HepG2 (cell line): Measurements from ENCODE around the gene SH3TC2. TPM values are rescaled to one million over a fixed set of nuclear protein-coding genes. Genes with fewer than 3 reads are reported as not detected.

ENCODE experiments used
- ATAC-seq: fragments of 200-7000 bp; cut with Tn5 transposase; 3 replicates; pipeline ENCODE4 v1.9.1; 2020; ENCODE audit warnings: mild to moderate bottlenecking, moderate library complexity
- BruUV-seq: library from RNA; stranded (reverse); fragments of 400-500 nt; replicated peaks from 2 replicates; lab custom pipeline; 2021; lab: Mats Ljungman, UMichigan
- CTCF ChIA-PET: fragments of 300-600 bp; formaldehyde crosslinking; extraction: SDS; loops from one replicate; lab custom pipeline; 2021; ENCODE audit warnings: low total read pairs, inconsistent platforms, low intra/inter-chr PET ratio; lab: Yijun Ruan, JAX
- POLR2A ChIA-PET: fragments of 350-600 bp; sonication (Branson Sonifier 250); formaldehyde crosslinking; loops from one replicate; lab custom pipeline; 2020; ENCODE audit warnings: antibody characterized with exemption, inconsistent platforms; lab: Yijun Ruan, JAX
- DNase-seq: peaks from one replicate; pipeline ENCODE4 v3.0.0-alpha.2; 2015; ENCODE audit warnings: low spot score
- FAIRE-seq: peaks from 3 replicates; lab custom pipeline; 2011; peaks lifted over from hg19 to GRCh38; lab: Jason Lieb, UNC
- H2AFZ ChIP-seq: one replicate; pipeline ENCODE4 v1.6.1; 2011; ENCODE audit warnings: low read length, inconsistent platforms
- H3K27ac ChIP-seq: fragments of 300-600 bp; 3 replicates; pipeline ENCODE4 v1.8.0; 2011; ENCODE audit warnings: mixed run types, mild to moderate bottlenecking, mixed read lengths, low read length, inconsistent platforms; ENCODE audit not compliant: insufficient read depth; ENCODE audit errors: extremely low read length
- H3K27me3 ChIP-seq, 2 experiments: fragments of 200-600 bp in 1 of 2; 2 replicates in 1 of 2; 3 replicates in 1 of 2; pipeline versions ENCODE4 v1.6.0 to v1.8.0; 2011; ENCODE audit warnings: low read length in 2 of 2, mild to moderate bottlenecking in 2 of 2, moderate library complexity in 2 of 2, inconsistent platforms in 1 of 2; ENCODE audit not compliant: insufficient read depth in 2 of 2, control insufficient read depth in 1 of 2
- H3K36me3 ChIP-seq, 2 experiments: fragments of 200-600 bp in 1 of 2; replicated peaks in 1 of 2; 2 replicates in 1 of 2; 3 replicates in 1 of 2; pipeline versions ENCODE4 v1.5.1 to v1.8.0; 2011; ENCODE audit warnings: low read length in 2 of 2, inconsistent platforms in 1 of 2; ENCODE audit not compliant: insufficient read depth in 2 of 2, control insufficient read depth in 1 of 2
- H3K4me1 ChIP-seq: 2 replicates; pipeline ENCODE4 v1.5.1; 2012; ENCODE audit warnings: low read length, inconsistent platforms; ENCODE audit not compliant: insufficient read depth
- H3K4me2 ChIP-seq: 2 replicates; pipeline ENCODE4 v1.6.0; 2011; ENCODE audit warnings: low read depth, low read length, inconsistent platforms
- H3K4me3 ChIP-seq, 3 experiments: fragments of 200-600 bp in 1 of 3; sonication (generic), shearing (Covaris generic) in 1 of 3; replicated peaks in 1 of 3; 2 replicates each; pipeline ENCODE4 v1.5.1; 2011 to 2016; ENCODE audit warnings: low read length in 3 of 3, inconsistent platforms in 2 of 3, low read depth in 2 of 3, mild to moderate bottlenecking in 2 of 3, control low read depth in 1 of 3, mixed read lengths in 1 of 3; ENCODE audit not compliant: insufficient read depth in 1 of 3
- H3K79me2 ChIP-seq: one replicate; pipeline ENCODE4 v1.6.1; 2011; ENCODE audit warnings: low read length, inconsistent platforms; ENCODE audit not compliant: insufficient read depth
- H3K9ac ChIP-seq: 2 replicates; pipeline ENCODE4 v1.6.0; 2011; ENCODE audit warnings: mild to moderate bottlenecking, low read depth, low read length, inconsistent platforms; ENCODE audit not compliant: insufficient read depth
- H3K9me3 ChIP-seq: 2 replicates; pipeline ENCODE4 v1.5.1; 2012; ENCODE audit warnings: mild to moderate bottlenecking, low read length
- H4K20me1 ChIP-seq: 2 replicates; pipeline ENCODE4 v1.6.0; 2011; ENCODE audit warnings: inconsistent platforms, mild to moderate bottlenecking, low read length, moderate library complexity; ENCODE audit not compliant: insufficient read depth
- GATAD1 ChIP-seq: IDR thresholded peaks from 2 replicates; pipeline ENCODE4 v1.6.1; 2016; ENCODE audit warnings: missing genetic modification reagents, missing compliant biosample characterization
- JARID2 ChIP-seq: sonication (generic); formaldehyde crosslinking; IDR thresholded peaks from 2 replicates; pipeline ENCODE4 v1.8.1; 2023; ENCODE audit warnings: missing genetic modification reagents, inconsistent platforms; ENCODE audit not compliant: insufficient replicate concordance
- MIER3 ChIP-seq: IDR thresholded peaks from 2 replicates; pipeline ENCODE4 v1.6.1; 2016; ENCODE audit warnings: missing compliant biosample characterization, borderline replicate concordance
- ZNF468 ChIP-seq: sonication (generic); formaldehyde crosslinking; IDR thresholded peaks from 2 replicates; pipeline ENCODE4 v1.8.0; 2022; ENCODE audit warnings: mild to moderate bottlenecking, moderate library complexity, missing genetic modification reagents
- WGBS: methylation state at CpG from one replicate; pipeline ENCODE4 v1.1.6; 2017; ENCODE audit warnings: low lambda C conversion rate; 5-methylcytosine and 5-hydroxymethylcytosine counted together
- in situ Hi-C: cut with HindIII; loops from 2 replicates; pipeline ENCODE4 v1.10.0; 2017; ENCODE audit warnings: low pct_unique_long_range_greater_than_20kb; ENCODE audit not compliant: extremely low pct_ligation_motif_present
- intact Hi-C: fragments of 100-400 bp; cut with micrococcal nuclease; formaldehyde crosslinking; loops from one replicate; pipeline ENCODE4 v1.10.0; 2022; ENCODE audit not compliant: unreplicated experiment
- polyA plus RNA-seq, 8 experiments: library from polyadenylated mRNA; depleted of rRNA in 3 of 8; stranded (reverse) in 7 of 8; unstranded in 1 of 8; fragments of >200 nt; fragmentation: Illumina TruSeq in 4 of 8; extraction: Trizol in 4 of 8; gene quantifications; 2 replicates each; pipeline versions ENCODE4 v1.2.1 to v1.2.3, GENCODE V29; 2011 to 2016; ENCODE audit warnings: low read depth in 4 of 8, missing spikeins in 1 of 8, mixed read lengths in 1 of 8; ENCODE audit not compliant: insufficient read depth in 1 of 8
- total RNA-seq, 5 experiments: library from RNA; depleted of rRNA; stranded (reverse); fragments of >200 nt; fragmentation: Illumina TruSeq; extraction: Trizol; gene quantifications; 2 replicates each; pipeline ENCODE4 v1.2.3, GENCODE V29; 2016; ENCODE audit warnings: low read depth in 1 of 5
- TF ChIP-seq, protein P1 (sequence below): sonication (generic); formaldehyde crosslinking; IDR thresholded peaks from 2 replicates; pipeline ENCODE4 v1.9.0; 2021; ENCODE audit warnings: missing genetic modification reagents, borderline replicate concordance
- TF ChIP-seq, protein P2 (sequence below): sonication (generic); formaldehyde crosslinking; IDR thresholded peaks from 2 replicates; pipeline ENCODE4 v1.8.1; 2023; ENCODE audit warnings: mild to moderate bottlenecking, moderate library complexity, missing genetic modification reagents

SH3TC2 gene
- total and polyA plus RNA-seq, 2 of the 13 experiments (the other 11 are each of a cell fraction or from before 2014, with no cell fraction given) = 0.34 to 0.71 TPM

DNA sequence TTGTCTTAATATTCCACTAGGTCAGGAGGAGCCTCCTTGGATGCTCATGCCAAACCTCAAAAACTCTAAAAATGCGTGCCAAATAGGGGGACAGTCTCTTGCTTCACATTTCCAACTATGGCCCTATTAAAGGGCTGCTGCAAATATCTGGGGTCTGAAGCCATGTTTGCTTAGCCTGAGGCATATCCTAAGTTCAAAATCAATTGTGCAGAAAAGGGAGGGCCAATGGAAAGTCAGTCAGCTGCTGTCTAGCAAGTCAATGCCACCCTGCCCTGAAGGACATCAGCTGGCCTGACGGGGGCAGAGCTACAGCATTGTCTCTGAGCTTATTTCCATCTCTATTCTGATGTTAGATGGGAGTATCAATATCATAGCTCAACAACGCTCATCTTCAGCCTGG is 93.6 kb downstream of the SH3TC2 start (continued):
- TF ChIP-seq, protein P1, sequence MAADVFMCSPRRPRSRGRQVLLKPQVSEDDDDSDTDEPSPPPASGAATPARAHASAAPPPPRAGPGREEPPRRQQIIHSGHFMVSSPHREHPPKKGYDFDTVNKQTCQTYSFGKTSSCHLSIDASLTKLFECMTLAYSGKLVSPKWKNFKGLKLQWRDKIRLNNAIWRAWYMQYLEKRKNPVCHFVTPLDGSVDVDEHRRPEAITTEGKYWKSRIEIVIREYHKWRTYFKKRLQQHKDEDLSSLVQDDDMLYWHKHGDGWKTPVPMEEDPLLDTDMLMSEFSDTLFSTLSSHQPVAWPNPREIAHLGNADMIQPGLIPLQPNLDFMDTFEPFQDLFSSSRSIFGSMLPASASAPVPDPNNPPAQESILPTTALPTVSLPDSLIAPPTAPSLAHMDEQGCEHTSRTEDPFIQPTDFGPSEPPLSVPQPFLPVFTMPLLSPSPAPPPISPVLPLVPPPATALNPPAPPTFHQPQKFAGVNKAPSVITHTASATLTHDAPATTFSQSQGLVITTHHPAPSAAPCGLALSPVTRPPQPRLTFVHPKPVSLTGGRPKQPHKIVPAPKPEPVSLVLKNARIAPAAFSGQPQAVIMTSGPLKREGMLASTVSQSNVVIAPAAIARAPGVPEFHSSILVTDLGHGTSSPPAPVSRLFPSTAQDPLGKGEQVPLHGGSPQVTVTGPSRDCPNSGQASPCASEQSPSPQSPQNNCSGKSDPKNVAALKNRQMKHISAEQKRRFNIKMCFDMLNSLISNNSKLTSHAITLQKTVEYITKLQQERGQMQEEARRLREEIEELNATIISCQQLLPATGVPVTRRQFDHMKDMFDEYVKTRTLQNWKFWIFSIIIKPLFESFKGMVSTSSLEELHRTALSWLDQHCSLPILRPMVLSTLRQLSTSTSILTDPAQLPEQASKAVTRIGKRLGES (CRISPR knock-in tag) = no peak
- no peak for TF ChIP-seq GATAD1 (CRISPR knock-in tag)

DNA sequence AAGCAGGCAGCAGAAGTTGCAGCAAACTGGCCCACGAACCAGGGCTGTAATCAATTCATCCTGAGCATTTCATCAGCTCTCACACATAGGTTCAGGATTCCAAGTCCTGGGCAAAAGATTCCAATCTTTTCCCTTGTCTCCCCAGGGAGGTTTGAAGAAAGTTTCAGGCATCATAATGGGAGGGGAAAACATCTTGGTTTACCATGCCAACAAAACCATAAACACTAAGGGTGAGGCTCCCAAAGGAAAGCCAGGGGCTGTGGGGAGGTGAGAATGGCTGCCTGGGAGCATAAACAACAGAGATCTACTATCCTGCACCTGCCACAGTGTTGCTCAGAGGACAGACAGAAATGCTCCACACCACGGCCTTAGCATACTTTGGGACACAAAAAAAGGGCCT is 94.6 kb downstream of the SH3TC2 start:
- POLR2A ChIA-PET = no interaction called here
- CTCF ChIA-PET = no interaction called here
- 0% methylated on average over 2 of the region's 2 CpGs for WGBS

More for the DNA sequence above, 94.6 kb downstream of the SH3TC2 start:
- in situ Hi-C loops = no loop called here
- no TSS peak for BruUV-seq
- H3K27ac ChIP-seq = no peak overlapping the region
- no peaks in the 10 kb centered on the region for H3K36me3 ChIP-seq
- H3K79me2 ChIP-seq = no peaks in the 10 kb centered on the region
- no peak overlapping the region for H3K9ac ChIP-seq
- H3K9me3 ChIP-seq = no peaks in the 10 kb centered on the region
- no peak overlapping the region for H2AFZ ChIP-seq
- no peaks in the 10 kb centered on the region for H4K20me1 ChIP-seq
- intact Hi-C loops = loop anchor here (5.0 kb wide), 1 partner anchor 34 kb away; no protein-coding TSS in a partner anchor
- H3K4me1 ChIP-seq = peaks cover 10% of the 10 kb centered on the region; the same call in 1 of the 2 replicates
- ATAC-seq (no peak), DNase-seq (no peak), FAIRE-seq (no peak)
- no peak overlapping the region for H3K4me3 ChIP-seq
- H3K4me2 ChIP-seq = no peak overlapping the region
- no peak for TF ChIP-seq ZNF468 (CRISPR knock-in tag)
- TF ChIP-seq MIER3 = no peak
- no peak for TF ChIP-seq JARID2
- TF ChIP-seq, protein P2, sequence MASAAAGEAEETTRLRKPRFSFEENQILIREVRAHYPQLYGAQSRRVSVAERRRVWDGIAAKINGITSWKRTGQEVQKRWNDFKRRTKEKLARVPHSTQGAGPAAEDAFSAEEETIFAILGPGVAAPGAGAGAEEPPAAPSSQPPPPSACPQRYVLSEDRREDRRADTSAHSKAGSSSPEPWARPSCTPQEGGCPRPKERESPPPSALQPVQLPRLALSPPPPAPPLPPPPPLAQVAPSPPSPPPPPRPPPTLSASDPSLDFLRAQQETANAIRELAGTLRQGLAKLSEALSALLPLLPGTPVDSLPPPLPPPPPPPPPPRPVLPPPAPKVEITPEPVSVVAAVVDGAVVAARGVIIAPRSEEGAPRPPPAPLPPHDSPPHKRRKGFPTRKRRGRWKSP (CRISPR knock-in tag) = no peak
- no peaks in the 10 kb centered on the region; a peak in 1 of 5 replicates for H3K27me3 ChIP-seq
